ENCODE measurements around the gene DENND4C.

The DENND4C gene

GRCh38 chr9:19420877-19421276, 190.4 kb downstream of the DENND4C start:
- no peak for DNase-seq

Data from CD4-positive, alpha-beta T cell treated with Interferon alpha-2 for 1 hour (primary cell).